Measurements from ENCODE around the gene RGP1. TPM values are rescaled to one million over a fixed set of nuclear protein-coding genes. Genes with fewer than 3 reads are reported as not detected.

RGP1 gene
- total and polyA plus RNA-seq, 7 donors, result 10.7 to 51.0 (median 34.6) TPM

GRCh38 chr9:35708146-35708545 lies 40.9 kb upstream of the RGP1 start:
- Histone ChIP-seq H3K9me3 (no peaks in the 10 kb centered on the region), H3K4me3 (no peak overlapping the region), H3K27me3 (ENCODE audit: insufficient read depth in 3 of 3, low read length in 2 of 3) (no peaks in the 10 kb centered on the region), H3K4me1 (no peaks in the 10 kb centered on the region), H3K36me3 (ENCODE audit: insufficient read depth in 1 of 2, low read depth in 1 of 2) (peaks cover 20 to 99% of the 10 kb centered on the region in 2 donors), H3K27ac (no peak overlapping the region)
- intact Hi-C loops (cut with DNase I), result loop anchor here in 1 of 2 donors (10.0 kb wide), 1 partner anchor 303 kb away; no protein-coding TSS in a partner anchor
- WGBS, 3 donors, result 93 to 96% (median 93%) methylated on average over 4 of the region's 4 CpGs
- ATAC-seq (no peak), DNase-seq (no peak)
- no peak for TF ChIP-seq CTCF (IDR thresholded peaks at IDR 0.05)

- intact Hi-C loops (cut with DNase I), result no loop called here
- DNase-seq, result no peak
- TF ChIP-seq CTCF (IDR thresholded peaks at IDR 0.05), result no peak
- peaks cover 30 to 99% of the 10 kb centered on the region in 2 donors for H3K36me3 ChIP-seq (ENCODE audit: insufficient read depth in 1 of 2, low read depth in 1 of 2)
- H3K27ac ChIP-seq, result no peak overlapping the region
- 63 to 84% (median 64%) methylated on average over 7 of the region's 7 CpGs for WGBS, 3 donors
- no peaks in the 10 kb centered on the region for H3K9me3 ChIP-seq
- no peak for ATAC-seq
- no peaks in the 10 kb centered on the region for H3K4me1 ChIP-seq
- no peaks in the 10 kb centered on the region for H3K27me3 ChIP-seq (ENCODE audit: insufficient read depth in 3 of 3, low read length in 2 of 3)
- H3K4me3 ChIP-seq, result no peak overlapping the region
Observed at GRCh38 chr9:35710818-35711500, 38.1 kb upstream of the RGP1 start.

GRCh38 chr9:35711501-35712428 lies 37.3 kb upstream of the RGP1 start:
- intact Hi-C loops (cut with DNase I), result no loop called here
- TF ChIP-seq CTCF (IDR thresholded peaks at IDR 0.05), result no peak
- Histone ChIP-seq H3K27ac (no peak overlapping the region), H3K27me3 (ENCODE audit: insufficient read depth in 3 of 3, low read length in 2 of 3) (no peaks in the 10 kb centered on the region), H3K4me1 (no peaks in the 10 kb centered on the region), H3K4me3 (no peak overlapping the region), H3K9me3 (no peaks in the 10 kb centered on the region), H3K36me3 (ENCODE audit: insufficient read depth in 1 of 2, low read depth in 1 of 2) (peaks cover 28 to 99% of the 10 kb centered on the region in 2 donors)
- 87 to 88% (median 87%) methylated on average over 21 of the region's 21 CpGs for WGBS, 3 donors
- ATAC-seq, result no peak
- DNase-seq, result no peak

DNA sequence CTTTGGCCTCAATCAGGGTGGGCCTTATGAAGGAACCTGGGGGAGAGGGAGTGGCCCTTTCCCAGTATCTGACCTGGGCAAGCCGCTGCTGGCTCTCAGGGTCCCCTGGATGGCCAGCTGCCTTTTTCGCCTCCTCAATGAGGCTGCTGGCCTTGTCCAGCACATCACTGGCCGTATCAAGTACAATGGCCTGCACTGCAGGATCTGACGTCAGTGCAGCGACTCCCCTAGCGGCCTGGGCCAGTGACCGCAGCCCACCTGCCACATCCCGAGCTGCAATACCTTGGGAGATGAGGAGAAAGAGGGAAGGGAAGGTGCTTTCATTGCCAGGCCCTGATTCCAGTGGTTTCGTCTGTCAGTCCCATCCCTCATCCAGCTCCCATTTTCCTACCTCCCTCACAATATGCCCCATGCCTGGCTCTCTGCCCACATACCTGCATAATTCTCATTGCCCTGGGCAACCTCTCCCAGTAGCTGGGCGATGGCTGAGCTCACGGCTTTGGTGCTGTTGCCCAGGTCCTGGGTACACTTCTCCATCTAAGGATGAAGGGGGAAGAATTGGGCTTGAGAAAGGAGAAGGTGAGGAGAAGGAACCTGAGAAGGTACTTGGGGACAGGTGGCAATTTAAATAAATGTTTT lies 36.2 kb upstream of the RGP1 start:
- no peak for ATAC-seq

More for the DNA sequence above, 36.2 kb upstream of the RGP1 start:
- H3K27ac ChIP-seq, result no peak overlapping the region
- no peak for TF ChIP-seq CTCF (IDR thresholded peaks at IDR 0.05)
- no peak for DNase-seq
- WGBS, 3 donors, result 87 to 91% (median 88%) methylated on average over 11 of the region's 11 CpGs
- no peaks in the 10 kb centered on the region for H3K27me3 ChIP-seq (ENCODE audit: insufficient read depth in 3 of 3, low read length in 2 of 3)
- intact Hi-C loops (cut with DNase I), result no loop called here
- no peaks in the 10 kb centered on the region for H3K4me1 ChIP-seq
- H3K36me3 ChIP-seq (ENCODE audit: insufficient read depth in 1 of 2, low read depth in 1 of 2), result peaks cover 24 to 99% of the 10 kb centered on the region in 2 donors
- H3K4me3 ChIP-seq, result no peak overlapping the region
- H3K9me3 ChIP-seq, result no peaks in the 10 kb centered on the region

Measured in psoas muscle (tissue), 8 donors.